Activated CD4-positive, alpha-beta memory T cell treated with anti-CD3 and anti-CD28 coated beads for 36 hours (primary cell): ENCODE results near the gene ACVRL1. TPM values are rescaled to one million over a fixed set of nuclear protein-coding genes. Genes with fewer than 3 reads are reported as not detected.

ENCODE experiments used
- CTCF ChIA-PET: fragments of 350-600 bp; sonication (Branson Sonifier 250); formaldehyde crosslinking; loops from one replicate; lab custom pipeline; 2021; ENCODE audit warnings: antibody characterized with exemption, inconsistent platforms; lab: Charles Lee
- POLR2A ChIA-PET: fragments of 350-600 bp; sonication (Branson Sonifier 250); formaldehyde crosslinking; loops from one replicate; lab custom pipeline; 2021; ENCODE audit warnings: antibody characterized with exemption; lab: Charles Lee
- DNase-seq: peaks from one replicate; pipeline ENCODE4 v3.0.0-alpha.2; 2020
- H3K27ac Mint-ChIP-seq: one replicate; pipeline ENCODE4 v1.8.0; 2021; ENCODE audit warnings: mixed read lengths
- H3K27me3 Mint-ChIP-seq: one replicate; pipeline ENCODE4 v1.8.0; 2021; ENCODE audit warnings: mixed read lengths
- H3K36me3 Mint-ChIP-seq: one replicate; pipeline ENCODE4 v1.8.0; 2021; ENCODE audit warnings: mixed read lengths
- H3K4me1 Mint-ChIP-seq: one replicate; pipeline ENCODE4 v1.8.0; 2021; ENCODE audit warnings: low read depth, mixed read lengths
- H3K4me3 Mint-ChIP-seq: one replicate; pipeline ENCODE4 v1.8.0; 2021; ENCODE audit warnings: mild to moderate bottlenecking, mixed read lengths
- H3K9me3 Mint-ChIP-seq: one replicate; pipeline ENCODE4 v1.8.0; 2021; ENCODE audit warnings: mixed read lengths
- intact Hi-C: fragments of 100-400 bp; cut with micrococcal nuclease; formaldehyde crosslinking; loops from one replicate; pipeline ENCODE4 v1.15.1; 2023
- total RNA-seq, 2 experiments: library from RNA; stranded (reverse); gene quantifications; one replicate each; pipeline ENCODE4 v1.2.3, GENCODE V29; 2021

ACVRL1 gene
- total RNA-seq, 2 experiments from 2014 or later = not detected

DNA sequence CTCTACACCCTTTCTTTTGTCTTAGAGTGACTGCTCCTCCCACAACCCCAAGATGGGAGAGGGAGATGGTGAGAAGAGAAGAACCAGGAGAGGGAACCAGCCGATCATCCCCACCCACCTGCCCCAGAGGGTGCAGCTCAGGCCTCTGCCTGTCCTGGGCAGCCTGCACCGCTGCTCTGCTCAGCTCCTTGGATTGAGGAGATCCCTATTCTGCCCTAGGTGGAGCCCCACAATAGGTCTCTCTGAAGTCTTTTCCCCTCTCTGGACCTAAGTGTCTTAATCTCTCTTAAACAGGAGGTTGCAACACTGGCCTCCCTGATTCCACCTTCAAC lies 17.2 kb upstream of the ACVRL1 start:
- H3K9me3 Mint-ChIP-seq = peaks cover 3% of the 10 kb centered on the region
- H3K27me3 Mint-ChIP-seq = no peaks in the 10 kb centered on the region
- intact Hi-C loops = no loop called here
- no peaks in the 10 kb centered on the region for H3K36me3 Mint-ChIP-seq
- no peak overlapping the region for H3K4me3 Mint-ChIP-seq
- ChIA-PET POLR2A (no interaction called here), CTCF (no interaction called here)
- no peak for DNase-seq
- H3K27ac Mint-ChIP-seq = no peak overlapping the region
- H3K4me1 Mint-ChIP-seq = peaks cover 10% of the 10 kb centered on the region

DNA sequence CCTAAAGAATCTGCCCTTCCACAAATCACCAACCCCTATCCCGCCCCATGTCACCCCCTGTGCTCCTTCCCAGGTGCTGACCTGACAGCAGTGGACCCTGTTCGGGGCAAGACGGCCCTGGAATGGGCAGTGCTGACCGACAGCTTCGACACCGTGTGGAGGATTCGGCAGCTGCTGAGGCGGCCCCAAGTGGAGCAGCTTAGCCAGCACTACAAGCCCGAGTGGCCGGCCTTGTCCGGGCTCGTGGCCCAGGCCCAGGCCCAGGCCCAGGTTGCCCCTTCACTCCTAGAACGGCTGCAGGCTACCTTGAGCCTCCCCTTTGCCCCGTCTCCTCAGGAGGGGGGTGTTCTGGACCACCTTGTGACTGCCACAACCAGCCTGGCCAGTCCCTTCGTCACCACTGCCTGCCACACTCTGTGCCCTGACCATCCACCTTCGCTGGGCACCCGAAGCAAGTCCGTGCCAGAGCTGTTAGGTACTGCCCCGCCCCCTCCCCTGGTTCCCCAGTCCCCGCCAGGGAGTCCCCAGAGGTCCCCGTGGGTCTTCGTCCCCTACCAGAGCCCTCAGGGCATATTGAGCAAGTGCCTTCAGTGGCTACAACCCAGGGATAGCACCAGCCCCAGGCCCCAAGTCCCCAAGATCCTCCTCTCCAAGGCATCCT lies 16.7 kb upstream of the ACVRL1 start:
- Mint-ChIP-seq H3K27me3 (no peaks in the 10 kb centered on the region), H3K27ac (no peak overlapping the region), H3K4me3 (no peak overlapping the region), H3K9me3 (no peaks in the 10 kb centered on the region), H3K36me3 (no peaks in the 10 kb centered on the region), H3K4me1 (peaks cover 8% of the 10 kb centered on the region)
- no peak for DNase-seq
- ChIA-PET CTCF (no interaction called here), POLR2A (no interaction called here)
- intact Hi-C loops = no loop called here

DNA sequence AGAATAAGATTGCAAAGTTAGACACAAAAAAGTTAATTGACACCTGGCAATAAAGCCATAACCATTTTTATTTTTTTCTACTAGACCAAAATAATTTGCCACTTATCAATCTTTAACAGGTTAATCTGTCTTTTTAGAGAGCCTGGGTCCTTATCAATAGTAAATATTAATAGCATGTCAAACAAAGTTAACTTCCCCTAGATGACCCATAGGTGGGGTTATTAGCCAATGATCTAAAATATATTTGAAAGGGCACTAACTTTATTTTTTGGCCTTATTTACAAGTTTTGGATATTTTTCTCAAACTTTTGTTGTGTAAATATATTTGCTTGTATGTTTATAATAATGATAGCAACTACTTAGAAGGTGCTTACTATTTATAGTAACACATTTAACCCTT lies 15.5 kb upstream of the ACVRL1 start:
- intact Hi-C loops = no loop called here
- no peak for DNase-seq
- Mint-ChIP-seq H3K4me3 (no peak overlapping the region), H3K9me3 (no peaks in the 10 kb centered on the region), H3K27me3 (peaks cover 3% of the 10 kb centered on the region), H3K4me1 (no peaks in the 10 kb centered on the region), H3K36me3 (no peaks in the 10 kb centered on the region), H3K27ac (no peak overlapping the region)
- POLR2A ChIA-PET = no interaction called here
- CTCF ChIA-PET = interaction anchor here (0.9 to 1.6 kb wide), 2 partner anchors 31 to 132 kb away, joined by 3 to 9 read pairs; no protein-coding TSS in a partner anchor

DNA sequence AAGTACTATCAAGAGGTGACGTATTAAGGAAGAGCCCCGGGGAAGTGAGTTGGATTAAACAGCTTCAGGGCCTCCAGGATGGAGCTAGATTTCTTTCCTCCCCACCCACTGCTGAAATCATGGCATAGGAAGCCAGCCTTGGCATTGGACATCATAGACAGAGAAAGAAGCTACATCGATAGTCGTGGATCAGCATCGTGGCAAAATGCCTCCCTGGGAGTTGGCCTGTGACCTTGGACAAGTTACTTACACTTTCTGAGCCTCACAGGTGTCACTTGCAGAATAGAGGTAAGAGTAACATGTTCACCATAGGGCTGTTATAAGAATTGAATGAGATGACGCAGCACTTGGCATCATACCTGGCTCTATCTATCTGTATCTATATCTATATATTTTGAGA lies 13.5 kb upstream of the ACVRL1 start:
- Mint-ChIP-seq H3K9me3 (no peaks in the 10 kb centered on the region), H3K27me3 (peaks cover 3% of the 10 kb centered on the region), H3K27ac (no peak overlapping the region), H3K4me1 (no peaks in the 10 kb centered on the region), H3K4me3 (no peak overlapping the region), H3K36me3 (no peaks in the 10 kb centered on the region)
- intact Hi-C loops = no loop called here
- ChIA-PET CTCF (interaction anchor here (0.6 to 1.6 kb wide), 5 partner anchors 18 to 128 kb away, joined by 3 to 6 read pairs (median 4); no protein-coding TSS in a partner anchor), POLR2A (interaction anchor here (0.6 kb wide), 1 partner anchor 230 kb away, joined by 3 read pairs; no protein-coding TSS in a partner anchor)
- no peak for DNase-seq

- Mint-ChIP-seq H3K36me3 (no peaks in the 10 kb centered on the region), H3K27me3 (peaks cover 3% of the 10 kb centered on the region), H3K4me3 (no peak overlapping the region), H3K9me3 (no peaks in the 10 kb centered on the region), H3K27ac (no peak overlapping the region), H3K4me1 (no peaks in the 10 kb centered on the region)
- DNase-seq = no peak
- intact Hi-C loops = no loop called here
- POLR2A ChIA-PET = no interaction called here
- CTCF ChIA-PET = interaction anchor here (1.1 kb wide), 1 partner anchor 9 kb away, joined by 3 read pairs; no protein-coding TSS in a partner anchor
These were observed 11.7 kb upstream of the ACVRL1 start for GRCh38 chr12:51895378-51896135.

DNA sequence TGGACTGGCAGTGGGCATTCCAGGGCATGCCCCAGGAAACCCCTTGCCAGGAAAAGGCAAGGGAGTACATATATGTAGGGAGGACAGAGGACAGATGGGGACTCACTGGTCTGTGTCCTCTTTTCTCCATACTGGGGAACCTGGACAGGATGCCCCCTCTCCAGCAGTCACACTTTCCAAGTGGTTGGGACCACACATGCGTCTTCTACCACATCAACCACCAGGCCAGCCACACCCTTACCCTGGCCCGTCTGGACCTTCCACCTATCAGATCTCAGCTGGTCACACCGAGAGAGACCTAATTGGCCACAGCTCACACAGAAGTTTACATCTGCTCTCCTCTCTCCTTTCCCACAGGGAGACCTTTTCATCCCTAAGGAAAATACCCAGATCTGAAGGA lies 11.1 kb upstream of the ACVRL1 start:
- peaks cover 3% of the 10 kb centered on the region for H3K27me3 Mint-ChIP-seq
- intact Hi-C loops = no loop called here
- ChIA-PET POLR2A (no interaction called here), CTCF (no interaction called here)
- no peak overlapping the region for H3K4me3 Mint-ChIP-seq
- no peaks in the 10 kb centered on the region for H3K4me1 Mint-ChIP-seq
- DNase-seq = no peak
- no peaks in the 10 kb centered on the region for H3K9me3 Mint-ChIP-seq
- no peak overlapping the region for H3K27ac Mint-ChIP-seq
- no peaks in the 10 kb centered on the region for H3K36me3 Mint-ChIP-seq

- Mint-ChIP-seq H3K4me3 (no peak overlapping the region), H3K27me3 (peaks cover 3% of the 10 kb centered on the region), H3K36me3 (no peaks in the 10 kb centered on the region), H3K27ac (no peak overlapping the region), H3K9me3 (no peaks in the 10 kb centered on the region), H3K4me1 (no peaks in the 10 kb centered on the region)
- no peak for DNase-seq
- CTCF ChIA-PET = no interaction called here
- intact Hi-C loops = no loop called here
- POLR2A ChIA-PET = no interaction called here
These were observed 10.1 kb upstream of the ACVRL1 start for GRCh38 chr12:51897181-51897580.

GRCh38 chr12:51898506-51898905 lies 8.8 kb upstream of the ACVRL1 start:
- H3K9me3 Mint-ChIP-seq = no peaks in the 10 kb centered on the region
- H3K4me1 Mint-ChIP-seq = no peaks in the 10 kb centered on the region
- POLR2A ChIA-PET = no interaction called here
- peaks cover 3% of the 10 kb centered on the region for H3K27me3 Mint-ChIP-seq
- no peak overlapping the region for H3K4me3 Mint-ChIP-seq
- H3K27ac Mint-ChIP-seq = no peak overlapping the region
- CTCF ChIA-PET = no interaction called here
- H3K36me3 Mint-ChIP-seq = no peaks in the 10 kb centered on the region
- intact Hi-C loops = no loop called here
- no peak for DNase-seq

GRCh38 chr12:51898937-51899336 lies 8.4 kb upstream of the ACVRL1 start:
- no peak for DNase-seq
- Mint-ChIP-seq H3K9me3 (no peaks in the 10 kb centered on the region), H3K27me3 (peaks cover 3% of the 10 kb centered on the region), H3K27ac (no peak overlapping the region), H3K4me3 (no peak overlapping the region), H3K36me3 (no peaks in the 10 kb centered on the region), H3K4me1 (no peaks in the 10 kb centered on the region)
- ChIA-PET POLR2A (no interaction called here), CTCF (no interaction called here)
- intact Hi-C loops = no loop called here

DNA sequence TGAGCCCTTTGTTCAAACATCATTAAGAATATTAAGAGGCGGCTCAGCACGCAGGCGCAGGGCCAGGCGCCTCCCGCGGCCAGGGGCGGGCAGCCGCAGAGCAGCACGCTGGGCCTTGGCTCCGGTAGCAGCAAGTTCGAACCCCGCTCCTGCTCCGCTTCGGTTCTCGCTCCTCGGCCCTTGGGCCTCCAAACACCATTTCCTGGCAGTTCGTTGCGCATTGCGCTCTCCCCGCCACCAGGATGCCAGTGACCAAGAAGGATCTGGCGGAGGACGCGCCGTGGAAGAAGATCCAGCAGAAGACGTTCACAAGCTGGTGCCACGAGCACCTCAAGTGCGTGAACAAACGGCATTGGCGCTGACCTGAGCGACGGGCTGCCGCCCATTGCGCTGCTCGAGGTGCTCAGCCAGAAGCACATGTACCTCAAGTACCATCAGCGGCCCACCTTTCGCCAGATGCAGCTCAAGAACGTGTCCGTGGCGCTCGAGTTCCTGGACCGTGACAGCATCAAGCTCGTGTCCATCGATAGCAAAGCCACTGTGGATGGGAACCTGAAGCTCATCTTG lies 6.9 kb upstream of the ACVRL1 start:
- CTCF ChIA-PET = no interaction called here
- intact Hi-C loops = no loop called here

DNA sequence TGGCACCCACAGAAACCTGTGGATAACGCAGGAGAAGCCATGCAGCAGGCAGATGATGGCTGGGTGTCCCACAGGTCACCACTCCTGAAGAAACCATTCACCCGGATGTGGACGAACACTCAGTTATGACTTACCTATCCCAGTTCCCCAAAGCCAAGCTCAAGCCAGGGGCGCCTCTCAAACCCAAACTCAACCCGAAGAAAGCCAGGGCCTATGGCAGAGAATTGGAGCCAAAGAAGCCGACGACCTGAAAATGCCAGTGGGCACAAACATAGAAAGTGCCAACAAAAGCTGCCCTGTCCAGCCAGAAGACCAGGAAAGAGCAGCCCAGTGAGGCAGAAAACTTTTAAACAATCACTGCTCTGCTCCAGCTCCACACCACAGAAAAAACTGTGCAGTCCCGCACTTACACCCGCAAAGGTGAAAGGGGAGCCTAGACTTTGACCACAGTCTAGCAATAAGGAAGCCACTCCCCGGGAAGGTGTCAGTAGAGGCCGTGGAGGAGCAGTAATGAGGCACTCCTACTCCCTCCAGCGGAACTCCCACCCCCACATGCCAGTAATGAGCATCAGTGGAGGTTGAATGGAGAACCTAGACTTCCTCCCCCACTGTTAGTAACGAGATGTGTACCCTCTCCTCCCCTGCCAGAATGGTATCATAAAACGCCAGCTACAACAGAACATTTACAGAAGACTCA lies 6.0 kb upstream of the ACVRL1 start:
- intact Hi-C loops = no loop called here

More for the DNA sequence above, 6.9 kb upstream of the ACVRL1 start:
- POLR2A ChIA-PET = no interaction called here
- Mint-ChIP-seq H3K4me3 (no peak overlapping the region), H3K27me3 (peaks cover 3% of the 10 kb centered on the region), H3K4me1 (no peaks in the 10 kb centered on the region), H3K36me3 (no peaks in the 10 kb centered on the region), H3K27ac (no peak overlapping the region), H3K9me3 (no peaks in the 10 kb centered on the region)
- no peak for DNase-seq

GRCh38 chr12:51901881-51902280 lies 5.4 kb upstream of the ACVRL1 start:
- H3K4me1 Mint-ChIP-seq = no peaks in the 10 kb centered on the region
- DNase-seq = no peak
- peaks cover 7% of the 10 kb centered on the region for H3K27me3 Mint-ChIP-seq
- H3K4me3 Mint-ChIP-seq = no peak overlapping the region
- H3K27ac Mint-ChIP-seq = no peak overlapping the region
- H3K36me3 Mint-ChIP-seq = no peaks in the 10 kb centered on the region
- intact Hi-C loops = no loop called here
- POLR2A ChIA-PET = no interaction called here
- CTCF ChIA-PET = no interaction called here
- no peaks in the 10 kb centered on the region for H3K9me3 Mint-ChIP-seq

More for the DNA sequence above, 6.0 kb upstream of the ACVRL1 start:
- Mint-ChIP-seq H3K27ac (no peak overlapping the region), H3K36me3 (no peaks in the 10 kb centered on the region), H3K4me1 (no peaks in the 10 kb centered on the region), H3K9me3 (no peaks in the 10 kb centered on the region), H3K4me3 (no peak overlapping the region), H3K27me3 (peaks cover 5% of the 10 kb centered on the region)
- POLR2A ChIA-PET = no interaction called here
- no peak for DNase-seq
- CTCF ChIA-PET = no interaction called here
